Activated naive CD4-positive, alpha-beta T cell treated with anti-CD3 and anti-CD28 coated beads for 36 hours (primary cell): Measurements from ENCODE around the gene GHDC. TPM values are rescaled to one million over a fixed set of nuclear protein-coding genes. Genes with fewer than 3 reads are reported as not detected.

Experiments
- CTCF ChIA-PET: fragments of 350-600 bp; sonication (Branson Sonifier 250); formaldehyde crosslinking; loops from one replicate; lab custom pipeline; 2021; ENCODE audit warnings: antibody characterized with exemption; lab: Charles Lee
- DNase-seq: peaks from one replicate; pipeline ENCODE4 v3.0.0-alpha.2; 2020
- H3K27ac Mint-ChIP-seq: one replicate; pipeline ENCODE4 v1.8.0; 2021; ENCODE audit warnings: mild to moderate bottlenecking, mixed read lengths
- H3K27me3 Mint-ChIP-seq: one replicate; pipeline ENCODE4 v1.8.0; 2021; ENCODE audit warnings: low read depth, mixed read lengths
- H3K36me3 Mint-ChIP-seq: one replicate; pipeline ENCODE4 v1.8.0; 2021; ENCODE audit warnings: low read depth, mixed read lengths
- H3K4me1 Mint-ChIP-seq: one replicate; pipeline ENCODE4 v1.8.0; 2021; ENCODE audit warnings: low read depth, mixed read lengths
- H3K4me3 Mint-ChIP-seq: one replicate; pipeline ENCODE4 v1.8.0; 2021; ENCODE audit warnings: mild to moderate bottlenecking, moderate library complexity, mixed read lengths
- H3K9me3 Mint-ChIP-seq: one replicate; pipeline ENCODE4 v1.8.0; 2021; ENCODE audit warnings: mixed read lengths
- intact Hi-C: fragments of 100-400 bp; cut with micrococcal nuclease; formaldehyde crosslinking; loops from one replicate; pipeline ENCODE4 v1.15.1; 2023
- total RNA-seq, 2 experiments: library from RNA; stranded (reverse); gene quantifications; one replicate each; pipeline ENCODE4 v1.2.3, GENCODE V29; 2021

The GHDC gene
- total RNA-seq, 2 experiments from 2014 or later = 9.0 to 9.7 TPM

GRCh38 chr17:42180411-42180921, 13.8 kb downstream of the GHDC start:
- intact Hi-C loops = loop anchor here (2.0 to 5.0 kb wide), 6 partner anchors 26 to 347 kb away; partner anchors contain the start of genes RAB5C and STAT5A
- H3K27ac Mint-ChIP-seq = no peak overlapping the region
- H3K4me3 Mint-ChIP-seq = peak overlapping the region; percentile 51
- peaks cover 48% of the 10 kb centered on the region for H3K4me1 Mint-ChIP-seq
- H3K36me3 Mint-ChIP-seq = no peaks in the 10 kb centered on the region
- DNase-seq = no peak
- peaks cover 22% of the 10 kb centered on the region for H3K27me3 Mint-ChIP-seq
- CTCF ChIA-PET = interaction anchor here (0.6 to 2.7 kb wide), 8 partner anchors 17 to 516 kb away, joined by 3 to 11 read pairs (median 4); no protein-coding TSS in a partner anchor
- H3K9me3 Mint-ChIP-seq = no peaks in the 10 kb centered on the region

- peak overlapping the region; percentile 51 for H3K4me3 Mint-ChIP-seq
- no peaks in the 10 kb centered on the region for H3K36me3 Mint-ChIP-seq
- peaks cover 46% of the 10 kb centered on the region for H3K4me1 Mint-ChIP-seq
- intact Hi-C loops = loop anchor here (2.0 to 5.0 kb wide), 6 partner anchors 25 to 347 kb away; partner anchors contain the start of genes RAB5C and STAT5A
- peak; percentile 51 for DNase-seq
- CTCF ChIA-PET = interaction anchor here (0.6 to 2.7 kb wide), 9 partner anchors 9 to 515 kb away, joined by 3 to 11 read pairs (median 4); no protein-coding TSS in a partner anchor
- peaks cover 22% of the 10 kb centered on the region for H3K27me3 Mint-ChIP-seq
- H3K27ac Mint-ChIP-seq = no peak overlapping the region
- no peaks in the 10 kb centered on the region for H3K9me3 Mint-ChIP-seq
These were observed 14.3 kb downstream of the GHDC start for GRCh38 chr17:42179911-42180410.

- peaks cover 39% of the 10 kb centered on the region for H3K4me1 Mint-ChIP-seq
- H3K27me3 Mint-ChIP-seq = peaks cover 22% of the 10 kb centered on the region
- H3K9me3 Mint-ChIP-seq = no peaks in the 10 kb centered on the region
- H3K27ac Mint-ChIP-seq = no peak overlapping the region
- no peak for DNase-seq
- H3K36me3 Mint-ChIP-seq = no peaks in the 10 kb centered on the region
- no peak overlapping the region for H3K4me3 Mint-ChIP-seq
- intact Hi-C loops = no loop called here
- CTCF ChIA-PET = interaction anchor here (0.6 to 1.5 kb wide), 6 partner anchors 8 to 416 kb away, joined by 3 to 5 read pairs (median 4); no protein-coding TSS in a partner anchor
These were observed 15.0 kb downstream of the GHDC start for GRCh38 chr17:42179335-42179734.

GRCh38 chr17:42178817-42179216, 15.5 kb downstream of the GHDC start:
- CTCF ChIA-PET = interaction anchor here (0.7 to 1.5 kb wide), 4 partner anchors 48 to 220 kb away, joined by 3 to 5 read pairs (median 4); no protein-coding TSS in a partner anchor
- no peaks in the 10 kb centered on the region for H3K9me3 Mint-ChIP-seq
- H3K4me1 Mint-ChIP-seq = peaks cover 37% of the 10 kb centered on the region
- DNase-seq = no peak
- H3K27me3 Mint-ChIP-seq = peaks cover 22% of the 10 kb centered on the region
- H3K36me3 Mint-ChIP-seq = no peaks in the 10 kb centered on the region
- intact Hi-C loops = no loop called here
- H3K4me3 Mint-ChIP-seq = no peak overlapping the region
- no peak overlapping the region for H3K27ac Mint-ChIP-seq

GRCh38 chr17:42177684-42178083, 16.6 kb downstream of the GHDC start:
- Mint-ChIP-seq H3K27ac (no peak overlapping the region), H3K9me3 (no peaks in the 10 kb centered on the region), H3K4me1 (peaks cover 26% of the 10 kb centered on the region), H3K27me3 (peaks cover 18% of the 10 kb centered on the region), H3K36me3 (no peaks in the 10 kb centered on the region), H3K4me3 (no peak overlapping the region)
- intact Hi-C loops = no loop called here
- DNase-seq = no peak
- CTCF ChIA-PET = no interaction called here

GRCh38 chr17:42174126-42174783, 20.0 kb downstream of the GHDC start:
- CTCF ChIA-PET = no interaction called here
- Mint-ChIP-seq H3K4me1 (peaks cover 4% of the 10 kb centered on the region), H3K4me3 (no peak overlapping the region), H3K27me3 (peaks cover 1% of the 10 kb centered on the region), H3K27ac (no peak overlapping the region), H3K36me3 (no peaks in the 10 kb centered on the region), H3K9me3 (no peaks in the 10 kb centered on the region)
- DNase-seq = no peak
- intact Hi-C loops = no loop called here

GRCh38 chr17:42171831-42172230, 22.5 kb downstream of the GHDC start:
- intact Hi-C loops = no loop called here
- H3K9me3 Mint-ChIP-seq = no peaks in the 10 kb centered on the region
- H3K27ac Mint-ChIP-seq = no peak overlapping the region
- CTCF ChIA-PET = no interaction called here
- H3K36me3 Mint-ChIP-seq = no peaks in the 10 kb centered on the region
- no peaks in the 10 kb centered on the region for H3K27me3 Mint-ChIP-seq
- no peak overlapping the region for H3K4me3 Mint-ChIP-seq
- no peaks in the 10 kb centered on the region for H3K4me1 Mint-ChIP-seq
- no peak for DNase-seq

GRCh38 chr17:42169351-42169750, 24.9 kb downstream of the GHDC start:
- no peaks in the 10 kb centered on the region for H3K4me1 Mint-ChIP-seq
- H3K27ac Mint-ChIP-seq = no peak overlapping the region
- no peak for DNase-seq
- H3K9me3 Mint-ChIP-seq = no peaks in the 10 kb centered on the region
- H3K27me3 Mint-ChIP-seq = no peaks in the 10 kb centered on the region
- CTCF ChIA-PET = no interaction called here
- H3K4me3 Mint-ChIP-seq = no peak overlapping the region
- intact Hi-C loops = no loop called here
- H3K36me3 Mint-ChIP-seq = no peaks in the 10 kb centered on the region

GRCh38 chr17:42167807-42168206, 26.5 kb downstream of the GHDC start:
- intact Hi-C loops = no loop called here
- CTCF ChIA-PET = interaction anchor here (0.8 kb wide), 1 partner anchor 12 kb away, joined by 3 read pairs; no protein-coding TSS in a partner anchor
- Mint-ChIP-seq H3K27me3 (no peaks in the 10 kb centered on the region), H3K36me3 (no peaks in the 10 kb centered on the region), H3K27ac (no peak overlapping the region), H3K4me1 (no peaks in the 10 kb centered on the region), H3K4me3 (no peak overlapping the region), H3K9me3 (no peaks in the 10 kb centered on the region)
- no peak for DNase-seq

GRCh38 chr17:42166196-42166763, 28.0 kb downstream of the GHDC start:
- no peak overlapping the region for H3K4me3 Mint-ChIP-seq
- H3K27ac Mint-ChIP-seq = no peak overlapping the region
- intact Hi-C loops = no loop called here
- no peak for DNase-seq
- no peaks in the 10 kb centered on the region for H3K4me1 Mint-ChIP-seq
- CTCF ChIA-PET = no interaction called here
- H3K36me3 Mint-ChIP-seq = no peaks in the 10 kb centered on the region
- no peaks in the 10 kb centered on the region for H3K9me3 Mint-ChIP-seq
- no peaks in the 10 kb centered on the region for H3K27me3 Mint-ChIP-seq

GRCh38 chr17:42165751-42166150, 28.5 kb downstream of the GHDC start:
- Mint-ChIP-seq H3K36me3 (no peaks in the 10 kb centered on the region), H3K4me3 (no peak overlapping the region), H3K27me3 (no peaks in the 10 kb centered on the region), H3K27ac (no peak overlapping the region), H3K9me3 (no peaks in the 10 kb centered on the region), H3K4me1 (no peaks in the 10 kb centered on the region)
- intact Hi-C loops = no loop called here
- CTCF ChIA-PET = no interaction called here
- DNase-seq = no peak

- DNase-seq = no peak
- Mint-ChIP-seq H3K27me3 (no peaks in the 10 kb centered on the region), H3K4me3 (no peak overlapping the region), H3K9me3 (no peaks in the 10 kb centered on the region), H3K4me1 (no peaks in the 10 kb centered on the region), H3K27ac (no peak overlapping the region), H3K36me3 (no peaks in the 10 kb centered on the region)
- intact Hi-C loops = no loop called here
- CTCF ChIA-PET = interaction anchor here (0.5 to 3.2 kb wide), 6 partner anchors 17 to 287 kb away, joined by 3 to 11 read pairs (median 3); partner anchors contain the start of gene KCNH4
These were observed 30.4 kb downstream of the GHDC start for GRCh38 chr17:42163696-42164407.
